SH-SY5Y (cell line): ENCODE results near the gene COL25A1.

Experiments
- GATA2 ChIP-seq: IDR thresholded peaks from 2 replicates; pipeline ENCODE4 v1.6.1; 2011; ENCODE audit warnings: mild to moderate bottlenecking, low read depth, low read length
- GATA3 ChIP-seq: IDR thresholded peaks from 2 replicates; pipeline ENCODE4 v1.6.1; 2011; ENCODE audit warnings: low read depth, mild to moderate bottlenecking, low read length, moderate library complexity

DNA sequence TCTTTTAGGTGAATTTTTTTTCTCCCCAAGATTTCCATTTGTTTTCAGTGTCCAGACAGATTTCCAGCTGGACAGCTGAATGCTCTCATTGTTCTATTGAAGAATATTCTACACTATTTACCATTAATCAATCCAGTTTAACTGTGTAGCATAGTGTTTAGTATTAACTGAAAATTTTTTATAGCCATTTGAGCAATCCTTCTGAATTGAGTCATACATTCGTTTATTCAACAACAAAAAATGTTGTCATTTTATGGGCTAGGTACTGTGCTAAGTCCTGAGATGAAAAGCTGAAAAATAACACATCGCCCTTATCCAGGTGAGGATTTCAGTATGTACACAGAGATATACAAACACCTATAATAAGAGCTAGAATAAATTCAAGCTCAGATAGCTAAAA is 223.3 kb downstream of the COL25A1 start:
- TF ChIP-seq GATA3 (no peak), GATA2 (no peak)
